NCI-H2171 (cell line): ENCODE data around the gene AGAP1.

Experiments
- DNase-seq: peaks from one replicate; lab custom pipeline; 2025; lab: John Stamatoyannopoulos, UW

AGAP1 gene

DNA sequence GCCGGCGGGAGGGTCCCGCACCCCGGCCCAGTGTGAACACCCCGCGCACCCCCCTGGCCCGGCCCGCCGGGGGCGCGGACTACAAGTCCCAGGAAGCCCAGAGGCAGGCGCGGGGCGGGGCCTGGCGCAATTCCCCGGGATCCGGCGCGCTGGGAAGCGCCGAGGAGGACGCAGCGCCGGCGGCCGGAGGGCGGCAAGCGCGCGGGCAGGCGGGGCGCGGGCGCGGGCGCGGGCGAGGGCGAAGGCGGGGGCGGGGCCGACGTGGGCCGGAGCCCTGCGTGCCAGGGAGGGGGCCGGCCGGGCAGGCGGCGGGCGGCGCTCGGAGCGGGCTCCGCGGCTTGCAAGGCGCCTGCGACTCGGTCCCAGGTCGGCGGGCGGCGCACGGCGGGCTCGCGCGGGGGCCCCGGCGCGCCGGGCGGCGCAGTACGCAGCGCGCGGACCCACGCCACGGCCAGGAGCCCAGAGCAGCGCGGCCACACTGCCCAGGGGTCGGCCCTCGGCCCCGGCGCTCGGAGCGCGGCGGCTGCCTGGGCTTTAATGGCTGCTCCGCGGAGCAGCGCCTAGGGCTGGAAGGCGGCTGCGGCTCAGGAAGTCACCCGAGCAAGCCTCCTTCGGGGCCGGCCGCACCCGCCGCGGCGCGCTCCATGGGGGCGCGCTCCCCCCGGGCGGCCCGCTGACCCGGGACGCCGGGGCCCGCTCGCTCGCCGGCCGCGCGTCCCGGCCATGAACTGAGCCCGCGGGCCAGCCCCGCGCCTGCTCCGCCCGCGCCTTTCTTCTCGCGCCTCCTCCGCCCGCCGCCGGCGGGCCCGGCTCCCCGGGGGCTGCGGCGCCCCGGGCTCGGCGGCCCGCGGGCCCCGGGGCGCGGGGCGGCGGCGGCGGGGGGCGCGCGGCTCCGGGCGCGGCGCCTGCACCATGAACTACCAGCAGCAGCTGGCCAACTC lies at the start of gene AGAP1:
TSS of gene AGAP1 (plus strand) at position 269 of the 941 bp plus-strand sequence.
- peak; percentile 62 for DNase-seq

DNA sequence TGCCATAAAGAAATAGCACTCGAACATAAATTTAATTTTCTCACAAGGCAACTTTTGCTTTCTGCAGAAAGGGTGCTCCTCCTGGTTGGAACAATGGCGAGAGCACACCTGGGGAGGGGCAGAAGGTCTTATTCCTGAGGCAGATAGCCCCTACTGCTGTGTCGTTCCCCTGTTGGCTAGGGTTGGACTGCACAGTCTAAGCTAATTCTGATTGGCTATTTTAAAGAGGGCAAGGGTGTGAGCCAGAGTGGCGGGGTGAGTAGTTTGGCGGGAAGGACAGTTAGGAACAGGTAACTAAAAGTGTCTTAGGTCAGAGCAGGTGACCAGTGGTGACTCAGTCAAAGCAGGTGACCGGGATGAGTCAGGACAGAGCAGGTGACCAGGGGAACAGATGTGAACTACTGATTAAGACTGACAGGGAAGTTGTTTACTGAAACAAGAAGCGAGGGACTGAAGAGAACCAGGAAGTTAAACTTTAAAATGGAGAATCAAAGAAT lies 49.7 kb upstream of the AGAP1 start:
- DNase-seq, result no peak

DNA sequence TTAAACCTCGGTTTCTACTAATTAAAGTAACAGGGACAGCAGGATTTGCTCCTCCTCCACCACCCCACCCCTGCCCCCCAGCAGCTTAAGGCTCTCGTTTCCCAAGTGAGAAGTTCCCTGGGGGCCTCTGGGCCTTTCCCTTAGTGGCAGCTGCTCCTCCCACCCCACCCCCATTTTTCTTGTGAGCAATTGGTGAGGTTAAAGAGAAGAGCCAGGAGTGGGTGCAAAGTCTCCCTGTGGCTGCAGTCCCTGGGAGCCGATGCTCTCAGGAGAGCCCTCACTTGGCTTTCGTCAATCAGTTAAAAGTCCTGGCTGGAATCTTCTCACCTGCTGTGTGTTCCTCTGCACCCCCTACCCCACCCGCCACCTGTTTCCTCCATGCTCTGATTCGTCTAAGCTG lies 48.7 kb upstream of the AGAP1 start:
- no peak for DNase-seq

DNA sequence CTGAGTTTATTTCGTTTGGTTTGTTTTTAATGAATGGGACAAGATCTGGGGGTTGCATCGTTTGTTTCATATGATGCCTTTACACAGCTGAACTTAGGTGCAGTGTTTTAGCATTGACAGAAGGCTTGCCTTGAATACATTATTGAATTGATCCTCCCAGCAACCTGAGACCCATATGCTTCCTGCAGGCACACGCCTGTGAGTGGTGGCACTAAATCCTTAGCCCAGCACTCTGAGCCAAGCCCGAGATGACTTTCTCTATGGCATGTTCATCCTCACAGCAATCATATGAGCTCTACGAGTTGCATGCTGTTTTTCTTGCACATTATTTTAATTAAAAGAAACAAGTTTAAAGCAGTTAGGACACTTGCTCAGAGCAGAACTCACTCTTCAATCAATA lies 47.8 kb upstream of the AGAP1 start:
- DNase-seq, result no peak

DNA sequence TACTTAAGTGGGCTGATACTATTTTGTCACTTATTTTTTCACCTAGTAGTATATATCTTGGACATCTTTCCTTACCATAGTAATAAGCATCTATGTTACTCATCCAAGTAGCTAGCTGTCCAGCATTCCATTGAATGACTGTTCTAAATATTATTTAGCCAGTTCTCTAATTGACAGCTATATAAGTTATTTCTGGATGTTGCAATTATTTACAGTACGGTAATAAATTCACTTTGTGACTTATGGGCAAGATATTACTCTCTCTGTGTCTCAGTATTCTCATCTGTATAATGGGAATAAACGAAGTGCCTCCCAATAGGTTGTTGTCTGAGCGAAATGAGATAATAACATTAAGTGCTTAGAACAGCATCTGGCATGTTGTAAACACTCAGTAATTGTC lies 46.6 kb upstream of the AGAP1 start:
- no peak for DNase-seq

DNA sequence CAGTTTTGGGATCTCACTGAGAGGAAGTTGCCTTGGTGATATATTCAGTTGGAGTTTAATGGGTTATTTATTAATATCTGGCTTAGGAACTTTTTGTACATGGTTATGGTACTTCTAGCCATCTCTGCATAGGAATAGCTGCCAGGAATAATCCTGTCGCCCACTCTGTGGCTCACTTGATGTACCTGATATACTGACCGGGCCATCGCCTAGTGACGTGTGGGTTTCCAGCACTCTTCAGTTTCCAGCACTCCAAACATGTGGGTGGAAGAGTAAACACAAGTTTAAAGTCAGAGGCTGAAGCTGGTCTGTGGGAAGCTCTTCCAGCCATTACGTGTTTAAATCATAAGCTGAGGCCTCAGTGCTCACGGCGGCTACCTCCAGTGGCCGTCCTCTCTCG lies 44.3 kb upstream of the AGAP1 start:
- no peak for DNase-seq

DNA sequence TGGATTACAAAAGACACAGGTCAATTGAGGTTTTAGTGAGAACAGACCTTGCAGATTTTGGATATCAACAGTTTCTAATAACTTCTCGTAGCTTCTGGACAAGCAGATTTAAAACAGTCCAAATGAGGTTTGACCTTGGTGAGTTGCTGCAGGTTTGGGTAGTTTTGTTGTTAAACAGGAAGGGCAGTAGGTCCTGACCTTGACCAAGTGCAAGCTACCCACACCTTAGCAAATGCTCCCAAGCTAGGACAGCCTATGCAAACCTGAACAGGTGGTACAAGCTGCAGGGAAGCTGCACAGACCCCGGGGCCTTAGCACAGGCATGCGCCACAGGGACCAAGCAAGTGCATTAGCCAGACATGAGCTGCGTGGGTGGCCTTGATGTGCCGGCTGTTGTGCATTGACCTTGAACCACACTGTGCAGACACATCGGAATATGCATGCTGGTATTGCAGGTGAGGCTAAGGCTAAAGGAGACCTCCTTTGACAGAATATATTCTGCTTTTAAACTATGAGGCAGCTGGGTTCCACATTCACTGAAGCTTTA lies 40.2 kb upstream of the AGAP1 start:
- no peak for DNase-seq

DNA sequence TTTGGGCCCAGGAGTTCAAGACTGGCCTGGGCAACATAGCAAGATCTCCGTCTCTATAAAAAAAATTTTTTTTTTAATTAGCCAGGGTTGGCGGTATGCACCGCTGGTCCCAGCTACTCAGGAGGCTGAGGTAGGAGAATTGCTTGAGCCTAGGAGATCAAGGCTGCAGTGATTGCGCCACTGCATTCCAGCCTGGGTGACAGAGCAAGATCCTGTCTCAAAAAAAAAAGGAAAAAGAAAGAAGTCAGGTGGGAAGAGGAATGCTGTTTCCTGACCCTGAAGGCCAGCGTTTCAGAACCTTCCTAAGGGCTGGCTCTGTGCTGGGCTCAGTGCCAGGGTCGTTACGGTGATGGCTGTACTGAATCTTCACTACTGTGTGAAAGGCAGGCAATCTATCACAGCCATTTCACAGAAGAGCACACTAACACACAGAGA lies 35.0 kb upstream of the AGAP1 start:
- DNase-seq, result no peak

DNA sequence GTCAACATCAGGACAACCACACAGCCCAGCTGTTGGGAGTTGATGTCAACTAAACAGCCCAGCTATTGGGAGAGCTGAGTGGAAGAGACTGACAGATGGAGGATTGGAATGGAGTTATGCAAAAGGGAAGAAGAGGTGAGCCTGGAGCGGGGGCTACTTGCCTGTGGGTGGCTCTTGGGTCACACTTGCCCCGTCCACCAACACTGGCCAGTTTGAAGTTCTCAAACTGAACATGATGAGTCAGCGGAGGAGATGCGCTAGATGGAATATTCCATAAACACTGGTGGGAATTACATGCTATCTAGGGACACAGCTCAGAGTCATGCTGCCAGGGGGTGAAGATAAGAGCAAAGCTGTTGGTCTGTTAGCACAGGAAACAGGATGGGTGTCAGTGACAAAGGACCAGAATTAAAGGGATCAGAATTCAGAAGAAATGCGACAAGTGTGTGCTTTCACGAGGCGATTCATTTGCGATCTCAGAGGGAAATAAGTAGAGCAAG lies 33.2 kb upstream of the AGAP1 start:
- no peak for DNase-seq

DNA sequence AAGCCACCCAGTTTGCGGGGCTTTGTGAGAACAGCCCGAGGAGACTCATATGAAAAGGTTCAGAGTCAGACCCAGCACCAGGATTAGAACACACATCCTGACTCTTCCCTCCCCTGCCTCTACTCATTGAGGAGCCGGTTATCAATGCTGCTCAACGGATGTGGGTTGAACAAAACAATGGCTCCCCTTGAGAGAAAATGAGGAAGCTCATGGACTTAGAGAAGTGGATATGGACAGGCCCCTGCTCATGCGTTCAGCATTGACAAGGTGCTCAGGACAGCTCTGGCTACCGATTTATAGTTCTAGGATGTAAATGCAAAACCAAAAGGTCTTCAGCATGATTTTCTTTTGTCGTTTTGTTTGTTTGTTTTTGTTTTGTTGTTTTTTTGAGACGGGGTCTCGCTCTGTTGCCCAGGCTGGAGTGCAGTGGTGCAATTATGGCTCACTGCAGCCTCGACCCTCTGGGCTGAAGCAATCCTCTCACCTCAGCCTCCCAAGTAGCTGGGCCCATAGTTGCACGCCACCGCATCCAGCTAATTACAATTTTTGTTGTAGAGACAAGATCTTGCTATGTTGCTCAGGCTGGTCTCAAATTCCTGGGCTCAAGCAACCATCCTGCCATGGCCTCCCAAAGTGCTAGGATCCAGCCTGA lies 32.0 kb upstream of the AGAP1 start:
- no peak for DNase-seq

DNA sequence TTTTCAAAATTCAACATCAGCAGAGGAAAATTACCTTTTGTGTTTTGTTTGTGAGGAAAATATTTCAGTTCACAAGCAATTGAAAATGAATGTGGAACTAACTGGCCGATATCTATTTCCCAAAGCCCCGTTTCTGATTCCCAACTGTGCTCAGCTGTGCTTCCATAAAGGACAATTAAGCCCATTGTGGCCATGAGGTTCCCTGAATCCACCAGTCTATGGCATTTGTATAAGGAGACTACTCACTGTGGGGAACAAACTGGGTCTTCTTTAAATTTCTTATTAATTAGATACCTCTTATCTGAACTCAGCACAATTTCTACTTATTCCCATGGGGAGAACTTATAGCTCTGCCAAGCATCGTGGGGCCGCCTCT lies 31.4 kb upstream of the AGAP1 start:
- DNase-seq, result no peak

DNA sequence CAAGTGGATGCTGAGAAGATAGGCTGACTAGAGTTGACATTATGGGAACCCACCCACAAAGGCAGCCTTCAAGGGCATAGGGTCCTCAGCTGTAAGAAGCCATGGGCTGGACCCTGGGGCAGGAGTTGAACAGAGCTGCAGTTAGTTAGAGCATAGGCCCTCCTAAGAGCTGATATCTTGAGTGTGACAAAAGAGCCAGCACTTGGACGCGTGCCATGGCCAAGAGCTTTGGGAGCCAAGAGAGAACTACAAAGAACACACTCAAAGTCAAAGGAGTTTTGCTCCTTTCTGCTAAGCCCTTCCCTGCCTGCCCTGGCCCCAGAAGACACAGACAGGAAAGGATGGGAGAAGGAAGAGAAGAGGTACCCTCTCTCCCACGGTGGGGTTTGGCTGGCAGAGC lies 29.9 kb upstream of the AGAP1 start:
- DNase-seq, result no peak

DNA sequence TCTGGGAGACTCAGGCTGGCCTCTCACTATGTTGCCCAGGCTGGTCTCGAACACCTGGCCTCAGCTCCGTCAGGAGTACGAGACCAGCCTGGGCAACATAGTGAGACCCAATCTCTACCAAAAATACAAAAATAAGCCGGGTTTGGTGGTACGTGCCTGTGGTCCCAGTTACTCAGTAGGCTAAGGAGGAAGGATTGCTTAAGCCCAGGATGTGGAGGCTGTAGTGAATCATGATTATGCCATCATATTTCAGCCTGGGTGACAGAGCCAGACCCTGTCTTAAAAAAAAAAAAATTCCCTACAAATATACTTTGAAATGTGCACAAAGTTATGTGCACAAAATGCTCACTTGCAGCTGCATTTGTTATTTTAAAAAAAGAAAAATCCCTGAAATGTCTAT lies 26.3 kb upstream of the AGAP1 start:
- DNase-seq, result no peak

DNA sequence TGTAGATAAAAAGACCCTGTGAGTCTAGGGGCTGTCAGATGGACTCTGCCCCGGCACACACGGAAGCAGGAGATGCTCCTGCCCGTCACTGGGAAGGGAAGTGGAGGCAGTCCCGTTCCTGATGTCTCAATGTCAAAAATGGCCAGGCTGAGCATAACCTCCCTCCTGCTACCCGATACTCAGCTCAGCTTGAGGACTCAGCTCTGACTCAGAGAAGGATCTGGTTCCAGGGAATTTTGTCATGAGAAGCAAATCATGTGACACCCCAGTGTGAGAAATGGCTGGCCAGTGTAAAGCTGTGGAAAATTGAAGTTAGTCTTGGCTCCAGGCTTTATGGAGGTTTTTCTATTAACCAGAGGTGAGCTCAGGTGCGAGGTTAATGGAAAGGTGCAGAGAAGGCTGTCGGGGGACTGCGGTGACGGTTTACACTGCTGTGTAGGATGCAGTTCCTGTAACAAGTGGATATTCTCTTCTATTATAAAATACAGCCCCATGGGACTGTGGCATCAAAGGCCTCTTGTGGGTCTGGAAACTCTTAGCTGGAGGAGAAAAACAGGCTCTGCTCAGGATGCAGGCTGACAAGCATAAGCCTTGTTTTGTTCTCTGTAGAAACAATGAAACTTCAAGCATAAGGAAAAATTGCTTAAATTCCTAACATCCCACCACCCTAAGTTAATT lies 24.7 kb upstream of the AGAP1 start:
- DNase-seq, result no peak

DNA sequence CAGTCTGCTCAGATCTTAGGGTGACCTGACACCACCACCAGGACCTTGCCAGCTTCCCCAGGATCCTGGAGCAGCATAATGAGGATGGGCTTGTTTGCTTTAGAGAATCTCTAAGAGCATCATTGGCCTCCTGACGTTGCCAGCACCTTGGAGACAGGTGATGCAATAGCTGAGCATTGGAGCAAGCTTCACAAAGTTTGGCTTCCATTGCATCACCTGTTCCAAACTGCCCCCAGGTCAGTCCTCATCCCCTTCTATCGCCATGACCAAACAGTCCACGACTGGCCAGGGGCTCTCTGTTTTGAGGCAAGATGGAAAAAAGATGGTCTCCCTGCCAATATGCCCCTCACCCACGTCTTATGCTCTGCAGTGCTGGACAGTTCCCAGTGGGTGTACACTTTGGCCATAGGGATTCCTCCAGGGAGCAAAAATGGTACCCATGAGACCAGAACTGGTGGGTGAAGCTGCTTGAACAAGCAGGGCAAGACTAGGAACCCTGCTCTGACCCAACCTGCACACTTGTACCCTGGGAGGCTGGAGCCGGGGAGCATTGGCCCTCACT lies 22.6 kb upstream of the AGAP1 start:
- DNase-seq, result no peak

DNA sequence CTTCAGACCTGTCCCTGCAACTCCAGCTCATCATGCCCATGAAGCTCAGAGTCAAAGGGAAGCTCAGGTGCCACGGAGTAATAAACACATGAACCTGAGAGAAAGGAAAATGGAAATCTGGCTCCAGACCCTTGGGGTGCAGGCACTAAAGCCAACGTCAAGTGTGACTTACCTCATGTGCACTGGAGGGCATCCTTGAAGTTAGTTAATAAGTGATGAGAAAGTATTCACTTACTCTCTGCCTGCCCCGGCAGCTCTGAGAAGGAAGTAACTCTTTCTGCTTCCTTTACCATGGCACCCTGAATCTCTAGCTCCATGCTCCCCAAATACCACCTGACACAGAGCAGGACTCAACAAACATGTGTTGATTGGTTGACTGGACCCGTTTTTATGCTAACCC lies 21.4 kb upstream of the AGAP1 start:
- DNase-seq, result no peak

DNA sequence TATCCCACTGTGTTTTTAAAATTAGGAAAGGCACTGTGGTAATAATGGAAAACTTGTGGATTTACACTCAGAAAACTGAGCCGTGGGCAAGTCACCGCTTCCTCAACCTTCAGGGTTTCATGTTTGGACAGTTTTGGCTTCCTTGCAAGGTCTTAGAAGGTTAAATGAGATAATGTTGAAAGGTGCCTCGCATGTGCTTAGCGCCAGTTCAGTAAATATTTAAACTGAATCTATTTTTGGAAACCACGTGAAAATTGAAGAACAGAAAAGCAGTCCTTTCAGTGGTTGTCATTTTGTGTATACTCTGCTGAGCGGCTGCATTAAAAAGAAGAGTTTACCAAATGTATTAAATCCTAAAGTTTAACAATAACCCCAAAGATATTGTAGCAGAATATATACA lies 15.2 kb upstream of the AGAP1 start:
- DNase-seq, result no peak

DNA sequence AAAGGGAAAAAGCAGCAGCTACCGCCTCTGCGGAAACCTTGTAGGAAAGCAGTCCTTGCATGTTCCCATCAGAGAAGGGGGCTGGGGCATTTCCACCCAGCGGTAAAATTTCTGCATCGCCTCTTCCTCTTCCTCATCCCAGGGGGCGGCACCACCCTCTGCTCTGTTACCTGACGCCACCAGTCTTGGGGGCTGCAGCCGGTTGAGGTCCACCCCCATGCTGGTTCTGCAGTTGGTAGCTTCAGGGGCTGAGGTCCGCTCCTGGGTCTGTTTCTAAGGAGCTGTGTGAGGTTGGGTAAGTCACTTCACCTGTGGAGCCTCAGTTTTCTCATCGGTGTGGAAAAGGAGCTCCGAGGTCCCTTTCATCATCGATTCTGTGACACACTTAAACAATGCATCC lies 14.2 kb upstream of the AGAP1 start:
- DNase-seq, result no peak

DNA sequence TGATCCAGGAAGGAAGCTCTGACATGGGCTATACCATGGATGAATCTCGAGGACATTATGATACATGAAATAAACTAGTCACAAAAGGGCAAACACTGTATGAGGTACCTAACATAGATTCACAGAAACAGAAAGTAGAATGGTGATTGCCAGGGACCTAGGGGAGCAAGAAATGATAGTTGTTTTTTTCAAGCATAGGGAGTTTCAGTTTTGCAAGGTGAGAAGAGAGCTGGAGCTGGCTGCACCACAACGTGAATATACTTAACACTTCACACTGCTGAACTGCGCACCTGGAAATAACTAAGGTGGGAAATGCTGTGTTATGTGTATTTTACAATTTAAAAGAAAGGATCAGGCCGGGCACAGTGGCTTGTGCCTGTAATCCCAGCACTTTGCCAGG lies 13.2 kb upstream of the AGAP1 start:
- DNase-seq, result no peak

DNA sequence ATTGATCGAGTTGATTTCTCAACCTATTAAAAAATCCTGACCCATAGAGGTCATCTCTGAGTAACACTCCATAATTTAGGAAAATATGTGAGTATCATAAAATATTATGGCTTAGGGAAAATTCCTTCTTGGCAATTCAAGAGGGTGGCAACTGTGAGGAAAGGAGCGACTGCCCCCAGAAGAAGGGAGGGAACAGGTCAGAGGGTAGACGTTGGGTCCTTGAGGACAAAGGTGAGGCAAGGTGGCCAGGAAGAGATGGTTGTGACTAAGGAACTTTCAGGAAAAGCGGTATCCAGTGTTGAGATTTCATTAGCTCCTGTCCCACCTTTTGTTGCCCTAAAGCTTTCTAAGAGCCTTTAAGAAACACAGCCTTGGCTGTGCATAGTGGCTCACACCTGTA lies 10.5 kb upstream of the AGAP1 start:
- DNase-seq, result no peak

DNA sequence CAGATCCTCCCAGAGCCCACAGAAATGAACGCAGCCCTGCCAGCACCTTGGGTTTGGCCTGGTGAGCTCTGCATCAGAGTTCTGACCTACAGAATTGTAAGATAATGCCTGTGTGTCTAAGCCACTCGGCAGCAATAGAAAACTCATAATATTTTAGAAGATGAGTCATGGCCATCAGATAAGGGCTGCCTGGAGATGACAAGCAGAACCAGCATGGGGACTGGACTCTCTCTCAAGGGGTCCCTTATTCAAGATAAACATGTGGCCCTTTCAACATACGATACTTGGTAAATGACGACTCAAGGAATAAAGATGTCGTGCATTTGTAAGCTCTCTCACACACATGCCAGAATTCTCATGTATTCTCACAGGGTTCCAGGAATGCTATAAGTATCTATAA lies 8.5 kb upstream of the AGAP1 start:
- no peak for DNase-seq

DNA sequence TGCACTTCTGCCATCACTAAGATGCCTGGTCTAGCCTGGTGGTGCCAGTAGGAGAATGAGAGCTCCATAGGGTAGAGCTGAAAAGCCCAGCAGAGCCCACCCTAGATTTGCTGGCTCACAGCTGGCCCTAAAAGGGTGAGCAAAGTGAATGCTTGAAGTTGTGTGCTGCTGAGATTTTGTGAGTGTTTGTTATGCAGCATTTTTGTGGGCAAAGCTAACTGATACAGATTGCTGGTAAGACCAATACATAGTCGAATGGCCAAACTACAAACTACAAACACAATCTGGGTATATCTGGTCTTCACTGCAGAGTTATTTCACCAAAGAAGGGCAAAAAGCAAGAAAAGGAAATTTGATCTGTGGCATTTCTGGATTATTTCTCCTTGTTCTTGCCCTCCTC lies 7.1 kb upstream of the AGAP1 start:
- DNase-seq, result no peak
